ENCODE measurements around the gene SIRT2. TPM values are rescaled to one million over a fixed set of nuclear protein-coding genes. Genes with fewer than 3 reads are reported as not detected.
"Not testable (repeated sequence)": the region's sequence is repeated elsewhere in the genome, so short reads cannot be mapped to it uniquely, and the experiment has no call there.

The SIRT2 gene
- total RNA-seq, 4 donors from 2014 or later: 108 to 154 (median 129) TPM

DNA sequence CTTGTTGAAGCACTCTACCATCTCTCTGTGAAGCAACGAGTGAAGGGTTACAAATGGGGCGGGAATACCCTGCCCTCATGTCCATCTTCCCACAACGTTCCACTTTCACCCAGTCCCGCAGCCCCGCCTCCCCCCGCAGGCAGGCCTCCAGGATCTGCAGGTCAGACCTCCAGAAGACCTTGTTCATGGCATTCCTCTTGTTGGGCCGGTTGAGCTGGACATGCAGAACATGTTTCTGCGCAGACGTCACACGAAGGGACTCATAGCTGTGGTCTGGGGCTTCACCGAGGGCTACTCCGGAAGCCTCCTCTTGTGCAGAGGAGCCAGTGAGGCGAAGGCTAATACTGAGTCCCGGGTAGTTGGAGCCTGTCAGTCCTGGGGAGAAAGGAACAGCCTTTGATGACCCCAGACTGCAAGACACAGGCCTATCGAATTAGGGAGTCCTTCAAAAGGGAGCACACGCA, 68.2 kb downstream of the SIRT2 start:
- Histone ChIP-seq H3K4me3 (peak overlapping the region; percentile 61 to 81 (median 77)), H3K27ac (peak overlapping the region; percentile 79 to 97 (median 93)), H3K36me3 (peaks cover 0 to 32% (median 0%) of the 10 kb centered on the region in 3 donors), H3K9me3 (no peaks in the 10 kb centered on the region), H3K27me3 (no peaks in the 10 kb centered on the region), H3K4me1 (peaks cover 0 to 38% (median 16%) of the 10 kb centered on the region in 4 donors)
- WGBS, 2 donors: 1% methylated on average over 15 to 16 of the region's 16 CpGs
- TF ChIP-seq POLR2A (IDR thresholded peaks at IDR 0.05) (no peak), EP300 (IDR thresholded peaks at IDR 0.05) (no peak)
- TF ChIP-seq, protein P1, sequence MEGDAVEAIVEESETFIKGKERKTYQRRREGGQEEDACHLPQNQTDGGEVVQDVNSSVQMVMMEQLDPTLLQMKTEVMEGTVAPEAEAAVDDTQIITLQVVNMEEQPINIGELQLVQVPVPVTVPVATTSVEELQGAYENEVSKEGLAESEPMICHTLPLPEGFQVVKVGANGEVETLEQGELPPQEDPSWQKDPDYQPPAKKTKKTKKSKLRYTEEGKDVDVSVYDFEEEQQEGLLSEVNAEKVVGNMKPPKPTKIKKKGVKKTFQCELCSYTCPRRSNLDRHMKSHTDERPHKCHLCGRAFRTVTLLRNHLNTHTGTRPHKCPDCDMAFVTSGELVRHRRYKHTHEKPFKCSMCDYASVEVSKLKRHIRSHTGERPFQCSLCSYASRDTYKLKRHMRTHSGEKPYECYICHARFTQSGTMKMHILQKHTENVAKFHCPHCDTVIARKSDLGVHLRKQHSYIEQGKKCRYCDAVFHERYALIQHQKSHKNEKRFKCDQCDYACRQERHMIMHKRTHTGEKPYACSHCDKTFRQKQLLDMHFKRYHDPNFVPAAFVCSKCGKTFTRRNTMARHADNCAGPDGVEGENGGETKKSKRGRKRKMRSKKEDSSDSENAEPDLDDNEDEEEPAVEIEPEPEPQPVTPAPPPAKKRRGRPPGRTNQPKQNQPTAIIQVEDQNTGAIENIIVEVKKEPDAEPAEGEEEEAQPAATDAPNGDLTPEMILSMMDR (IDR thresholded peaks at IDR 0.05): no peak
- peak in 1 of 2 donors; percentile 36 for DNase-seq (ENCODE audit: low spot score in 2 of 2)

DNA sequence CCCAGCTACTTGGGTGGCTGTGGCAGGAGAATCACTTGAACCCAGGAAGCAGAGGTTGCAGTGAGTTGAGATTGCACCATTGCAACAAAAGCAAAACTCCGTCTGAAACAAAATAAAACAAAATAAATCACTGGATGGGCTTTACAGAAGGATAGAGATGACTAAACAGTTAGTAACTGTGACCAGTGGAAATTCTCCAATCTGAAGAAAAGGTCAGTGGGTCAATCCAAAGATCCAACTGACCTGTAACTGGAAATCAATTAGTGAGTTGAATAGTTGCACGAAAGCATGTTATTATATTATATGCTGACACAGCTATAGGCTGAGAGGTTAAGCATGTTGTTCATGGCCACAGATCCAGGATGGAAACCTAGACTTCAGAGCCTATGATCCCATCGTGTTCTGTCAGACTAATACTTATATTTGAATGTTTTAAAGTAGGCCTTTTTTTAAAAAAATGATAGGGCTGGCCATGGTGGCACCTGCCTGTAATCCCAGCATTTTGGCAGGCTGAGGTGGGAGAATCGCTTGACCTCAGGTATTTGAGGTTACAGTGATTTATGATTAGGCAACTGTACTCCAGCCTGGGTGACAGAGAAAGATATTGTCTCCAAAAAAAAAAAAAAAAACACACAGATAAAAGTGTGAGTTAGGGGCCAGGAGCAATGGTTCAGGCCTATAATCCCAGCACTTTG, 69.2 kb downstream of the SIRT2 start:
- DNase-seq (ENCODE audit: low spot score in 2 of 2): no peak
- H3K4me1 ChIP-seq: peaks cover 0 to 39% (median 16%) of the 10 kb centered on the region in 4 donors
- peaks cover 0 to 31% (median 0%) of the 10 kb centered on the region in 3 donors for H3K36me3 ChIP-seq
- peak overlapping the region in 3 of 4 donors; percentile 79 to 97 (median 95) for H3K27ac ChIP-seq
- WGBS, 2 donors: 70% methylated on average over 4 of the region's 4 CpGs
- TF ChIP-seq, protein P1 (IDR thresholded peaks at IDR 0.05): no peak
- TF ChIP-seq POLR2A (IDR thresholded peaks at IDR 0.05) (no peak), EP300 (IDR thresholded peaks at IDR 0.05) (no peak)
- no peaks in the 10 kb centered on the region for H3K9me3 ChIP-seq
- H3K27me3 ChIP-seq: no peaks in the 10 kb centered on the region
- H3K4me3 ChIP-seq: no peak overlapping the region

DNA sequence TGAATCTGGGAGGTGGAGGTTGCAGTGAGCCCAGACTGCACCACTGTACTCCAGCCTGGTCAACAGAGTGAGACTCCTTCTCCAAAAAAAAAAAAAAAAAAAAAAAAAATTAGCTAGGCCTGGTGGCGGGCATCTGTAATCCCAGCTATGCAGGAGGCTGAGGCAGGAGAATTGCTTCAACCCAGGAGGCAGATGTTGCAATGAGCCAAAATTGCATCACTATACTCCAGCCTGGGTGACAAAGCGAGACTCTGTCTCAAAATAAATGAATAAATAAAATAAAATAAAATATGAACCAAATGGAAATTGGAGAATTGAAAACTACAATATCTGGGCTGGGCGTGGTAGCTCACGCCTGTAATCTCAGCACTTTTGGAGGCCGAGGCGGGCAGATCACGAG, 70.2 kb downstream of the SIRT2 start:
- H3K36me3 ChIP-seq: peaks cover 0 to 31% (median 0%) of the 10 kb centered on the region in 3 donors
- H3K4me3 ChIP-seq; H3K9me3 ChIP-seq; DNase-seq (ENCODE audit: low spot score in 2 of 2); H3K27me3 ChIP-seq; H3K27ac ChIP-seq: not testable (repeated sequence)
- H3K4me1 ChIP-seq: peaks cover 0 to 39% (median 16%) of the 10 kb centered on the region in 4 donors
- WGBS, 2 donors: 89 to 93% methylated on average over 7 of the region's 7 CpGs

Other genes with a start within 250 kb of the SIRT2 start
- 1 to 10 TPM; 3.5 to 5.7 (median 4.8) TPM for gene CAPN12, start 155.1 kb downstream of the SIRT2 start, total RNA-seq
- gene LGALS7, start 126.1 kb downstream of the SIRT2 start, total RNA-seq: not detected
- not detected for gene LGALS7B, start 110.4 kb downstream of the SIRT2 start, total RNA-seq
- gene LGALS4, start 86.7 kb downstream of the SIRT2 start, total RNA-seq: 1 to 10 TPM in 1 of 4 donors, under 1 TPM in 2, not detected in 1; 0.20 to 2.1 (median 0.63) TPM
- gene ECH1, start 67.8 kb downstream of the SIRT2 start, total RNA-seq: 100 to 1,000 TPM in 3 of 4 donors, 10 to 100 TPM in 1; 81.8 to 135 (median 119) TPM
- gene HNRNPL, start 49.6 kb downstream of the SIRT2 start, total RNA-seq: 100 to 1,000 TPM; 170 to 205 (median 179) TPM
- 10 to 100 TPM in 2 of 4 donors, 1 to 10 TPM in 2; 8.4 to 28.8 (median 11.6) TPM for gene RINL, start 21.3 kb downstream of the SIRT2 start, total RNA-seq
- gene NFKBIB, start 351 bp upstream of the SIRT2 start, total RNA-seq: 10 to 100 TPM; 16.0 to 33.0 (median 25.2) TPM
- gene CCER2, start 12.6 kb upstream of the SIRT2 start, total RNA-seq: not detected
- 10 to 100 TPM; 12.7 to 21.6 (median 15.8) TPM for gene SARS2, start 31.1 kb upstream of the SIRT2 start, total RNA-seq
- 10 to 100 TPM; 29.9 to 43.9 (median 33.1) TPM for gene MRPS12, start 31.3 kb upstream of the SIRT2 start, total RNA-seq
- 10 to 100 TPM; 31.9 to 59.6 (median 54.0) TPM for gene FBXO17, start 76.1 kb upstream of the SIRT2 start, total RNA-seq
- gene FBXO27, start 132.9 kb upstream of the SIRT2 start, total RNA-seq: 1 to 10 TPM; 3.6 to 8.0 (median 5.9) TPM
- 1 to 10 TPM in 3 of 4 donors, under 1 TPM in 1; 0.90 to 3.1 (median 1.6) TPM for gene ACP7, start 184.8 kb upstream of the SIRT2 start, total RNA-seq
- 10 to 100 TPM; 22.9 to 45.1 (median 32.3) TPM for gene PAK4, start 226.2 kb upstream of the SIRT2 start, total RNA-seq

Data from tibial nerve (tissue), 4 donors.